ENCODE data around the gene CYB5R2. TPM values are rescaled to one million over a fixed set of nuclear protein-coding genes. Genes with fewer than 3 reads are reported as not detected.

Gene CYB5R2
- total RNA-seq, 1 experiment from 2014 or later, result 4.5 TPM

DNA sequence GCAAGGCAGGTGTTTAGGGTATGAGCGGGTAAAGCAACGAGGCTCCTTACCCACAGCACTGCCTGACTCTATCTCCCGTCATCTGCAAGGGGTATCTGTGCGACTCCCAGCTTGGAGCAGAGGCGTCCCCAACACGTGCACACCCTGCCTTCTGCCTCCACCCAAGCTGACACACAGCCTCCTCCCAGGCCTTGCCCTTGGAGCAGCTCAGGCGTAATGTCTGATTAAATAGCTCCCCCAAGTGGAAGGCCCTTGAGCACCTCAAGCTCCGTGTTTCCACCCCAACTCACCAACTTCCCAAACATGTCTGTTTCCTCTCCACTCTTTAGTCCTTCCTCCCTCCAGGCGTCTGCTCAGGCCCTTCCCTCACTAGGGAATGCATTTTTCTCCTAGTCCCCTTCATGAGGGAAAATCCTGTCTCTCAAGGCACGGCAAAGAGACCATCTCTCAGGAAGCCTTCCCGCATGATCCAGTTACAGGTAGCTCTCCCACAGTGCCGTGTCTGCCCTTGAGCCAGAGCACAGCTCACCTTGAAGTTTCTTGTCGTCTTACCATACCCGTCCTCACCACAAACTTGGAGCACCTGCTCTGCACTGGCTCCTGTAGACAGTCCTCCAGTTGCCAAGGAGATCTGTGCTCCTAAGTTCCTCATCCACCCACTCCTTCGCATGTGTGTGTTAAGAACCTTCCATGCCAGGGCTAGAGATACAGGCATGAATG is 15.8 kb downstream of the CYB5R2 start:
- POLR2A ChIA-PET, result no interaction called here

GRCh38 chr11:7656704-7657103 is 16.6 kb downstream of the CYB5R2 start:
- no peaks in the 10 kb centered on the region for H3K27me3 ChIP-seq (replicated peaks; ENCODE audit: control insufficient read depth, insufficient read depth, low read length)
- ChIA-PET CTCF (interaction anchor here (1.0 to 1.6 kb wide), 7 partner anchors 9 to 304 kb away, joined by 4 to 28 read pairs (median 7); no protein-coding TSS in a partner anchor), POLR2A (no interaction called here)
- BruUV-seq (replicated peaks), result no TSS peak
- Mint-ChIP-seq H3K27me3 (ENCODE audit: insufficient read depth, unreplicated experiment) (no peaks in the 10 kb centered on the region), H3K9me3 (ENCODE audit: unreplicated experiment) (no peaks in the 10 kb centered on the region), H3K4me3 (ENCODE audit: unreplicated experiment) (no peak overlapping the region), H3K36me3 (ENCODE audit: insufficient read depth, unreplicated experiment) (peaks cover 53% of the 10 kb centered on the region), H3K27ac (ENCODE audit: unreplicated experiment) (no peak overlapping the region), H3K4me1 (ENCODE audit: low read depth, unreplicated experiment) (no peaks in the 10 kb centered on the region)
- no peaks in the 10 kb centered on the region for H3K4me1 ChIP-seq
- intact Hi-C loops (cut with micrococcal nuclease; ENCODE audit: unreplicated experiment), result loop anchor here (1.0 to 2.0 kb wide), 2 partner anchors 85 to 144 kb away; partner anchors contain the start of gene PPFIBP2
- H3K36me3 ChIP-seq (ENCODE audit: control insufficient read depth, insufficient read depth, low read length), result peaks cover 22% of the 10 kb centered on the region
- H3K4me3 ChIP-seq (ENCODE audit: low read depth, low read length), result no peak overlapping the region
- DNase-seq, result no peak
- H3K9me3 ChIP-seq, result no peaks in the 10 kb centered on the region
- no peak for TF ChIP-seq CTCF (IDR thresholded peaks at IDR 0.05; ENCODE audit: insufficient read depth in 1 of 2, low read depth in 1 of 2, low read length in 1 of 2, severe bottlenecking in 1 of 2, unreplicated experiment in 1 of 2)

More for the DNA sequence above, 15.8 kb downstream of the CYB5R2 start:
- Mint-ChIP-seq H3K27ac (ENCODE audit: unreplicated experiment) (peak overlapping the region; percentile 7), H3K27me3 (ENCODE audit: insufficient read depth, unreplicated experiment) (no peaks in the 10 kb centered on the region), H3K4me1 (ENCODE audit: low read depth, unreplicated experiment) (peaks cover under 1% of the 10 kb centered on the region), H3K4me3 (ENCODE audit: unreplicated experiment) (no peak overlapping the region), H3K9me3 (ENCODE audit: unreplicated experiment) (no peaks in the 10 kb centered on the region), H3K36me3 (ENCODE audit: insufficient read depth, unreplicated experiment) (peaks cover 46% of the 10 kb centered on the region)
- H3K9me3 ChIP-seq, result no peaks in the 10 kb centered on the region
- H3K27me3 ChIP-seq (replicated peaks; ENCODE audit: control insufficient read depth, insufficient read depth, low read length), result no peaks in the 10 kb centered on the region
- intact Hi-C loops (cut with micrococcal nuclease; ENCODE audit: unreplicated experiment), result loop anchor here (1.0 to 2.0 kb wide), 2 partner anchors 86 to 145 kb away; partner anchors contain the start of gene PPFIBP2
- peak; percentile 37 to 49 for TF ChIP-seq CTCF (IDR thresholded peaks at IDR 0.05; ENCODE audit: insufficient read depth in 1 of 2, low read depth in 1 of 2, low read length in 1 of 2, severe bottlenecking in 1 of 2, unreplicated experiment in 1 of 2)
- H3K4me1 ChIP-seq, result no peaks in the 10 kb centered on the region
- BruUV-seq (replicated peaks), result no TSS peak
- no peak overlapping the region for H3K4me3 ChIP-seq (ENCODE audit: low read depth, low read length)
- peak; percentile 52 to 53 for DNase-seq
- CTCF ChIA-PET, result interaction anchor here (0.8 to 1.6 kb wide), 8 partner anchors 8 to 304 kb away, joined by 3 to 28 read pairs (median 6); no protein-coding TSS in a partner anchor
- peaks cover 20% of the 10 kb centered on the region for H3K36me3 ChIP-seq (ENCODE audit: control insufficient read depth, insufficient read depth, low read length)

- BruUV-seq (replicated peaks), result no TSS peak
- CTCF ChIA-PET, result interaction anchor here (1.0 kb wide), 1 partner anchor 84 kb away, joined by 3 read pairs; no protein-coding TSS in a partner anchor
These were observed 17.8 kb downstream of the CYB5R2 start for GRCh38 chr11:7655253-7656217.

More at GRCh38 chr11:7655253-7656217, 17.8 kb downstream of the CYB5R2 start:
- intact Hi-C loops (cut with micrococcal nuclease; ENCODE audit: unreplicated experiment), result loop anchor here (2.0 kb wide), 1 partner anchor 143 kb away; the partner anchor contains the start of gene PPFIBP2
- Mint-ChIP-seq H3K9me3 (ENCODE audit: unreplicated experiment) (no peaks in the 10 kb centered on the region), H3K27me3 (ENCODE audit: insufficient read depth, unreplicated experiment) (no peaks in the 10 kb centered on the region), H3K4me3 (ENCODE audit: unreplicated experiment) (no peak overlapping the region), H3K36me3 (ENCODE audit: insufficient read depth, unreplicated experiment) (peaks cover 54% of the 10 kb centered on the region), H3K4me1 (ENCODE audit: low read depth, unreplicated experiment) (no peaks in the 10 kb centered on the region), H3K27ac (ENCODE audit: unreplicated experiment) (no peak overlapping the region)
- no peaks in the 10 kb centered on the region for H3K27me3 ChIP-seq (replicated peaks; ENCODE audit: control insufficient read depth, insufficient read depth, low read length)
- POLR2A ChIA-PET, result no interaction called here
- no peaks in the 10 kb centered on the region for H3K9me3 ChIP-seq
- DNase-seq, result no peak
- TF ChIP-seq CTCF (IDR thresholded peaks at IDR 0.05; ENCODE audit: insufficient read depth in 1 of 2, low read depth in 1 of 2, low read length in 1 of 2, severe bottlenecking in 1 of 2, unreplicated experiment in 1 of 2), result no peak
- no peak overlapping the region for H3K4me3 ChIP-seq (ENCODE audit: low read depth, low read length)
- H3K4me1 ChIP-seq, result no peaks in the 10 kb centered on the region
- H3K36me3 ChIP-seq (ENCODE audit: control insufficient read depth, insufficient read depth, low read length), result peaks cover 28% of the 10 kb centered on the region

Measured in Caco-2 (cell line).